Astrocyte of the spinal cord (primary cell): ENCODE measurements around the gene MROH7.
A peak's percentile ranks its signal among the peaks of the same experiment; 100 is the strongest.

Experiments used
- DNase-seq: peaks from one replicate; pipeline ENCODE4 v3.0.0; 2011; ENCODE audit warnings: low read depth, low spot score
- H3K4me3 ChIP-seq: 2 replicates; pipeline ENCODE4 v1.5.1; 2011; ENCODE audit warnings: low read depth, mild to moderate bottlenecking, low read length, moderate library complexity
- in situ Hi-C: cut with HindIII; loops from 2 replicates; pipeline ENCODE4 v1.10.0; 2017; ENCODE audit warnings: low sequenced_read_pairs
- TF ChIP-seq, protein P1 (sequence below): IDR thresholded peaks from 2 replicates; pipeline ENCODE4 v1.5.1; 2012; ENCODE audit warnings: low read depth, mild to moderate bottlenecking, low read length, inconsistent platforms

Gene MROH7

GRCh38 chr1:54640361-54640760 lies 1.2 kb upstream of the MROH7 start:
- TF ChIP-seq, protein P1, sequence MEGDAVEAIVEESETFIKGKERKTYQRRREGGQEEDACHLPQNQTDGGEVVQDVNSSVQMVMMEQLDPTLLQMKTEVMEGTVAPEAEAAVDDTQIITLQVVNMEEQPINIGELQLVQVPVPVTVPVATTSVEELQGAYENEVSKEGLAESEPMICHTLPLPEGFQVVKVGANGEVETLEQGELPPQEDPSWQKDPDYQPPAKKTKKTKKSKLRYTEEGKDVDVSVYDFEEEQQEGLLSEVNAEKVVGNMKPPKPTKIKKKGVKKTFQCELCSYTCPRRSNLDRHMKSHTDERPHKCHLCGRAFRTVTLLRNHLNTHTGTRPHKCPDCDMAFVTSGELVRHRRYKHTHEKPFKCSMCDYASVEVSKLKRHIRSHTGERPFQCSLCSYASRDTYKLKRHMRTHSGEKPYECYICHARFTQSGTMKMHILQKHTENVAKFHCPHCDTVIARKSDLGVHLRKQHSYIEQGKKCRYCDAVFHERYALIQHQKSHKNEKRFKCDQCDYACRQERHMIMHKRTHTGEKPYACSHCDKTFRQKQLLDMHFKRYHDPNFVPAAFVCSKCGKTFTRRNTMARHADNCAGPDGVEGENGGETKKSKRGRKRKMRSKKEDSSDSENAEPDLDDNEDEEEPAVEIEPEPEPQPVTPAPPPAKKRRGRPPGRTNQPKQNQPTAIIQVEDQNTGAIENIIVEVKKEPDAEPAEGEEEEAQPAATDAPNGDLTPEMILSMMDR: no peak
- no peak for DNase-seq
- H3K4me3 ChIP-seq: no peak overlapping the region
- in situ Hi-C loops: no loop called here

DNA sequence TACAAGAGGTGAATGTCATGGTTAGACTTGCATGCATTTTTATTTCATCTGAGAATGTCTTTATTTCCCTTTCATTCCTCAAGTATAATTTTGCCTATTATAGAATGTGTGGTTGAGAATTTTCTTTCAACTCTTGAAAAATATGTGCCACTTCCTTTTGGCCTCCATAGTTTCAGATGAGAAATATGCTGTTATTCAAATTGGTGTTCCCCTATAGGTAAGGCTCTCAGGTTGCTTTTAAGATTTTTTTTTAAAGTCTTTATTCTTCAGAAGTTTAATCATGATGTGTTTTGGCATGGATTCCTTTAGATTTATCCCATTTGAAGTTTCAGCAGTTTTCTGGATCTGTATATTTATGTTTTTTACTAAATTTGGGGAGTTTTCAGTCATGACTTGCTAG lies 2.1 kb downstream of the MROH7 start:
- TF ChIP-seq, protein P1: no peak
- no peak overlapping the region for H3K4me3 ChIP-seq
- in situ Hi-C loops: no loop called here
- peak; percentile 6 for DNase-seq

- DNase-seq: no peak
- H3K4me3 ChIP-seq: no peak overlapping the region
- in situ Hi-C loops: no loop called here
- TF ChIP-seq, protein P1: no peak
These were observed 4.5 kb downstream of the MROH7 start for GRCh38 chr1:54645806-54646676.

- no peak overlapping the region for H3K4me3 ChIP-seq
- DNase-seq: no peak
- TF ChIP-seq, protein P1: no peak
- in situ Hi-C loops: no loop called here
These were observed 7.7 kb downstream of the MROH7 start for GRCh38 chr1:54649130-54649898.

DNA sequence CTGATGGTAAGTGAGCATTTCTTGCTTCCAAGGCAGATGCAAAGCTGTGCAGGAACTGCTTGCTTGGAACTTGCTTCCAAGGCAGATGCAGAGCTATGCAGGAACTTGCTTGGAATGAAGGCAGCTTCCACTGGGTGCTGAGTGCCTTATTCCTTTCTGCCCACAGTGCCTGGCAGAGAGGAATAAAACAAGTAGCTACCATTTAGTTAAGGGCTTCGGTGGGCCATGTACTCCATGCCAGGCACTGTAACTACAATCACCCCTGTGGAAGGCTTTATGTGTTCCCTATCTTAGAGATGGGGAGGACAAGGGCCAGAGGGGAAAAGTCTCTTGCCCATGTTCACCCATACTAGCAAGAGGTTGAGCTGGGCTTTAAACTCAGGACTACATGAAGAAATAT lies 8.3 kb downstream of the MROH7 start:
- H3K4me3 ChIP-seq: no peak overlapping the region
- in situ Hi-C loops: no loop called here
- TF ChIP-seq, protein P1: no peak
- no peak for DNase-seq

- H3K4me3 ChIP-seq: no peak overlapping the region
- TF ChIP-seq, protein P1: no peak
- in situ Hi-C loops: no loop called here
- no peak for DNase-seq
These were observed 8.8 kb downstream of the MROH7 start for GRCh38 chr1:54650417-54650816.
